HUES48 (cell line): Measurements from ENCODE around the gene SOBP.

ENCODE experiments used
- H3K27ac ChIP-seq: one replicate; pipeline ENCODE4 v1.7.0; 2013; ENCODE audit warnings: low read depth, low read length, inconsistent platforms
- H3K27me3 ChIP-seq: 2 replicates; pipeline ENCODE4 v1.6.1; 2013; ENCODE audit warnings: mild to moderate bottlenecking, low read length; ENCODE audit not compliant: control insufficient read depth, insufficient read depth
- H3K36me3 ChIP-seq: 2 replicates; pipeline ENCODE4 v1.6.1; 2013; ENCODE audit warnings: low read length; ENCODE audit not compliant: control insufficient read depth, insufficient read depth
- H3K4me1 ChIP-seq: 2 replicates; pipeline ENCODE4 v1.6.1; 2013; ENCODE audit warnings: mild to moderate bottlenecking, low read length; ENCODE audit not compliant: control insufficient read depth, insufficient read depth
- H3K4me3 ChIP-seq: 2 replicates; pipeline ENCODE4 v1.5.1; 2013; ENCODE audit warnings: mild to moderate bottlenecking, low read depth, low read length
- H3K9ac ChIP-seq: 2 replicates; pipeline ENCODE4 v1.6.1; 2013; ENCODE audit warnings: mild to moderate bottlenecking, low read depth, low read length, moderate library complexity
- H3K9me3 ChIP-seq: 2 replicates; pipeline ENCODE4 v1.6.1; 2013; ENCODE audit warnings: low read length; ENCODE audit not compliant: control insufficient read depth, insufficient read depth

SOBP gene

GRCh38 chr6:107639511-107639910 is 149.6 kb downstream of the SOBP start:
- H3K36me3 ChIP-seq = no peaks in the 10 kb centered on the region
- H3K9ac ChIP-seq = no peak overlapping the region
- peaks cover 10% of the 10 kb centered on the region for H3K27me3 ChIP-seq
- H3K4me3 ChIP-seq = no peak overlapping the region
- H3K9me3 ChIP-seq = no peaks in the 10 kb centered on the region
- no peak overlapping the region for H3K27ac ChIP-seq
- no peaks in the 10 kb centered on the region for H3K4me1 ChIP-seq

- H3K36me3 ChIP-seq = no peaks in the 10 kb centered on the region
- H3K4me1 ChIP-seq = no peaks in the 10 kb centered on the region
- no peaks in the 10 kb centered on the region for H3K9me3 ChIP-seq
- no peak overlapping the region for H3K27ac ChIP-seq
- H3K9ac ChIP-seq = no peak overlapping the region
- H3K4me3 ChIP-seq = no peak overlapping the region
- no peaks in the 10 kb centered on the region for H3K27me3 ChIP-seq
Observed at GRCh38 chr6:107641071-107641470, 151.2 kb downstream of the SOBP start.

- H3K4me1 ChIP-seq = no peaks in the 10 kb centered on the region
Observed at GRCh38 chr6:107641500-107641941, 151.6 kb downstream of the SOBP start.

GRCh38 chr6:107642095-107642860 is 152.4 kb downstream of the SOBP start:
- Histone ChIP-seq H3K9ac (no peak overlapping the region), H3K9me3 (no peaks in the 10 kb centered on the region), H3K36me3 (no peaks in the 10 kb centered on the region), H3K4me3 (no peak overlapping the region), H3K27ac (no peak overlapping the region), H3K27me3 (no peaks in the 10 kb centered on the region), H3K4me1 (no peaks in the 10 kb centered on the region)

More at GRCh38 chr6:107641500-107641941, 151.6 kb downstream of the SOBP start:
- Histone ChIP-seq H3K36me3 (no peaks in the 10 kb centered on the region), H3K4me3 (no peak overlapping the region), H3K9ac (no peak overlapping the region), H3K9me3 (no peaks in the 10 kb centered on the region), H3K27ac (no peak overlapping the region), H3K27me3 (no peaks in the 10 kb centered on the region)

- no peaks in the 10 kb centered on the region for H3K36me3 ChIP-seq
- no peaks in the 10 kb centered on the region for H3K9me3 ChIP-seq
- H3K4me1 ChIP-seq = no peaks in the 10 kb centered on the region
- no peak overlapping the region for H3K9ac ChIP-seq
- H3K27ac ChIP-seq = no peak overlapping the region
- H3K4me3 ChIP-seq = no peak overlapping the region
- no peaks in the 10 kb centered on the region for H3K27me3 ChIP-seq
Observed at GRCh38 chr6:107642861-107643328, 153.0 kb downstream of the SOBP start.

GRCh38 chr6:107644513-107644912 is 154.6 kb downstream of the SOBP start:
- no peaks in the 10 kb centered on the region for H3K4me1 ChIP-seq
- H3K27ac ChIP-seq = no peak overlapping the region
- H3K4me3 ChIP-seq = no peak overlapping the region
- H3K36me3 ChIP-seq = no peaks in the 10 kb centered on the region
- H3K9ac ChIP-seq = no peak overlapping the region
- no peaks in the 10 kb centered on the region for H3K27me3 ChIP-seq
- no peaks in the 10 kb centered on the region for H3K9me3 ChIP-seq

- no peak overlapping the region for H3K27ac ChIP-seq
- no peaks in the 10 kb centered on the region for H3K36me3 ChIP-seq
- H3K27me3 ChIP-seq = no peaks in the 10 kb centered on the region
- H3K4me1 ChIP-seq = no peaks in the 10 kb centered on the region
- H3K4me3 ChIP-seq = no peak overlapping the region
- no peaks in the 10 kb centered on the region for H3K9me3 ChIP-seq
- H3K9ac ChIP-seq = no peak overlapping the region
Observed at GRCh38 chr6:107645740-107646139, 155.8 kb downstream of the SOBP start.

- H3K36me3 ChIP-seq = no peaks in the 10 kb centered on the region
Observed at GRCh38 chr6:107646176-107646575, 156.3 kb downstream of the SOBP start.

GRCh38 chr6:107646776-107647438 is 157.0 kb downstream of the SOBP start:
- no peak overlapping the region for H3K9ac ChIP-seq
- no peak overlapping the region for H3K4me3 ChIP-seq
- H3K4me1 ChIP-seq = no peaks in the 10 kb centered on the region
- no peaks in the 10 kb centered on the region for H3K9me3 ChIP-seq
- no peaks in the 10 kb centered on the region for H3K36me3 ChIP-seq
- no peaks in the 10 kb centered on the region for H3K27me3 ChIP-seq
- no peak overlapping the region for H3K27ac ChIP-seq

More at GRCh38 chr6:107646176-107646575, 156.3 kb downstream of the SOBP start:
- Histone ChIP-seq H3K4me1 (no peaks in the 10 kb centered on the region), H3K4me3 (no peak overlapping the region), H3K27ac (no peak overlapping the region), H3K9ac (no peak overlapping the region), H3K27me3 (no peaks in the 10 kb centered on the region), H3K9me3 (no peaks in the 10 kb centered on the region)

- H3K4me3 ChIP-seq = no peak overlapping the region
- no peak overlapping the region for H3K9ac ChIP-seq
- no peak overlapping the region for H3K27ac ChIP-seq
- H3K9me3 ChIP-seq = no peaks in the 10 kb centered on the region
- no peaks in the 10 kb centered on the region for H3K36me3 ChIP-seq
- H3K27me3 ChIP-seq = no peaks in the 10 kb centered on the region
- no peaks in the 10 kb centered on the region for H3K4me1 ChIP-seq
Observed at GRCh38 chr6:107647439-107647948, 157.6 kb downstream of the SOBP start.

GRCh38 chr6:107648983-107649382 is 159.1 kb downstream of the SOBP start:
- Histone ChIP-seq H3K36me3 (no peaks in the 10 kb centered on the region), H3K4me1 (no peaks in the 10 kb centered on the region), H3K9ac (no peak overlapping the region), H3K4me3 (no peak overlapping the region), H3K27me3 (no peaks in the 10 kb centered on the region), H3K27ac (no peak overlapping the region), H3K9me3 (no peaks in the 10 kb centered on the region)
